ENCODE measurements around the gene MNDA. TPM values are rescaled to one million over a fixed set of nuclear protein-coding genes. Genes with fewer than 3 reads are reported as not detected.
A peak's percentile ranks its signal among the peaks of the same experiment; 100 is the strongest.

Gene MNDA
- total RNA-seq, 2 experiments from 2014 or later = not detected

GRCh38 chr1:158812336-158812735, 18.8 kb upstream of the MNDA start:
- H3K27me3 Mint-ChIP-seq (ENCODE audit: low read depth) = peaks cover 4% of the 10 kb centered on the region
- H3K36me3 Mint-ChIP-seq (ENCODE audit: low read depth) = no peaks in the 10 kb centered on the region
- POLR2A ChIA-PET = no interaction called here
- no peaks in the 10 kb centered on the region for H3K4me1 Mint-ChIP-seq (ENCODE audit: low read depth)
- CTCF ChIA-PET = no interaction called here
- H3K27ac Mint-ChIP-seq = no peak overlapping the region
- no peak overlapping the region for H3K4me3 Mint-ChIP-seq
- ATAC-seq (no peak), DNase-seq (no peak)
- H3K9me3 Mint-ChIP-seq (ENCODE audit: insufficient read depth) = no peaks in the 10 kb centered on the region

- no peaks in the 10 kb centered on the region for H3K4me1 Mint-ChIP-seq (ENCODE audit: low read depth)
- ATAC-seq (no peak), DNase-seq (no peak)
- H3K27ac Mint-ChIP-seq = no peak overlapping the region
- ChIA-PET POLR2A (interaction anchor here (0.7 kb wide), 1 partner anchor 195 kb away, joined by 4 read pairs; no protein-coding TSS in a partner anchor), CTCF (no interaction called here)
- H3K9me3 Mint-ChIP-seq (ENCODE audit: insufficient read depth) = no peaks in the 10 kb centered on the region
- H3K4me3 Mint-ChIP-seq = no peak overlapping the region
- H3K36me3 Mint-ChIP-seq (ENCODE audit: low read depth) = no peaks in the 10 kb centered on the region
- no peaks in the 10 kb centered on the region for H3K27me3 Mint-ChIP-seq (ENCODE audit: low read depth)
Measured at GRCh38 chr1:158813164-158813563, 18.0 kb upstream of the MNDA start.

- no peaks in the 10 kb centered on the region for H3K36me3 Mint-ChIP-seq (ENCODE audit: low read depth)
- peaks cover 13% of the 10 kb centered on the region for H3K4me1 Mint-ChIP-seq (ENCODE audit: low read depth)
- DNase-seq (no peak), ATAC-seq (no peak)
- CTCF ChIA-PET = no interaction called here
- POLR2A ChIA-PET = no interaction called here
- no peak overlapping the region for H3K27ac Mint-ChIP-seq
- no peak overlapping the region for H3K4me3 Mint-ChIP-seq
- peaks cover 3% of the 10 kb centered on the region for H3K27me3 Mint-ChIP-seq (ENCODE audit: low read depth)
- H3K9me3 Mint-ChIP-seq (ENCODE audit: insufficient read depth) = no peaks in the 10 kb centered on the region
Measured at GRCh38 chr1:158814970-158815369, 16.2 kb upstream of the MNDA start.

DNA sequence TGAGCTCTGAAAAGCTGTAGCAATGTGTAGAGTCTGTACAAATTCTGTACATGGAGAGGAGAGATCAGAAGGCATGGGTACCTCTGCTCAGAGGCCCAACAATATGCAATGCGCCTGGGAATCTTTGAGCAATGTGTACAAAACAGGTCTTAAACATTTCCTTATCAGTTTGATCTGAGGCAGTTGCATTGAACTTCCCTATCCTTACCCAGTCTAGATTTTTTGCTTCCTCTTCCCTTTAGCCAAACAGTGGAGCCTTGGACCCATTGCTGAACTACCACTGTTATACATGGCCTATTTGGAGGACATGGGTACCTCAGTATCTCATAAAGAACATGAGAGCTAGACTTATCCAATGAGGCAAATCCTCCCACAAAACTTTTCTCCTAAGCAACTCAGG, 12.6 kb upstream of the MNDA start:
- no peak for DNase-seq
- H3K9me3 Mint-ChIP-seq (ENCODE audit: insufficient read depth) = no peaks in the 10 kb centered on the region
- H3K27me3 Mint-ChIP-seq (ENCODE audit: low read depth) = peaks cover 11% of the 10 kb centered on the region
- no peak overlapping the region for H3K4me3 Mint-ChIP-seq
- no peaks in the 10 kb centered on the region for H3K36me3 Mint-ChIP-seq (ENCODE audit: low read depth)
- H3K27ac Mint-ChIP-seq = no peak overlapping the region
- ChIA-PET POLR2A (no interaction called here), CTCF (interaction anchor here (1.1 to 1.8 kb wide), 2 partner anchors 11 to 250 kb away, joined by 3 to 4 read pairs; no protein-coding TSS in a partner anchor)
- H3K4me1 Mint-ChIP-seq (ENCODE audit: low read depth) = peaks cover 13% of the 10 kb centered on the region
- ATAC-seq = no peak

DNA sequence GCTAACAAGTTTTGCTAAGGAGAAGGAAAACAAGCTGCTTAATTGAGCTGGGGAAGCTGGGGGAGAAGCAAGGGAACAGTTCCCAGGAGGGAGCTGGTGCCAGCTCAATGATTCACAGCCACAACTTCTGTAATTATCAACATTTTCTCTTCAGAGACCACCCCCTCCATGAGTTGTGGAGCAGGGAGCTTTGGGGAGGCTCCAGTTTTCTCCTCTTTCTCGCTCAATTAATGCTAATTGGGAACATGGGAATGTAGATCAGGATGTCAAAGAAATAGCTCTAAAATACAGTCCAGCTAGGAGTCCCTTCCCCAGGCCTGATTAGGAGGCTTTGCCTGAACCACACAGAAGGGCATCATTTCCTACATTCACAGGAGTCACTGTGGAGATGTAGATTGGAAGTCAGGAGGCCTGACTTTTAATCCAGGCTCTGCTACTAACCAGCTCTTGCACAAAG, 12.1 kb upstream of the MNDA start:
- Mint-ChIP-seq H3K27me3 (ENCODE audit: low read depth) (peaks cover 11% of the 10 kb centered on the region), H3K9me3 (ENCODE audit: insufficient read depth) (no peaks in the 10 kb centered on the region), H3K36me3 (ENCODE audit: low read depth) (no peaks in the 10 kb centered on the region), H3K4me1 (ENCODE audit: low read depth) (peaks cover 13% of the 10 kb centered on the region), H3K27ac (no peak overlapping the region), H3K4me3 (no peak overlapping the region)
- ATAC-seq = no peak
- DNase-seq = no peak
- CTCF ChIA-PET = interaction anchor here (1.1 to 1.8 kb wide), 2 partner anchors 11 to 249 kb away, joined by 3 to 4 read pairs; no protein-coding TSS in a partner anchor
- POLR2A ChIA-PET = no interaction called here

- H3K4me3 Mint-ChIP-seq = no peak overlapping the region
- peaks cover 11% of the 10 kb centered on the region for H3K27me3 Mint-ChIP-seq (ENCODE audit: low read depth)
- DNase-seq (no peak), ATAC-seq (peak; percentile 49)
- peaks cover 13% of the 10 kb centered on the region for H3K4me1 Mint-ChIP-seq (ENCODE audit: low read depth)
- no peaks in the 10 kb centered on the region for H3K9me3 Mint-ChIP-seq (ENCODE audit: insufficient read depth)
- no peak overlapping the region for H3K27ac Mint-ChIP-seq
- ChIA-PET POLR2A (no interaction called here), CTCF (interaction anchor here (1.1 to 1.8 kb wide), 3 partner anchors 12 to 269 kb away, joined by 3 to 4 read pairs (median 4); no protein-coding TSS in a partner anchor)
- no peaks in the 10 kb centered on the region for H3K36me3 Mint-ChIP-seq (ENCODE audit: low read depth)
Measured at GRCh38 chr1:158819461-158820443, 11.4 kb upstream of the MNDA start.

- Mint-ChIP-seq H3K4me3 (no peak overlapping the region), H3K27ac (no peak overlapping the region), H3K27me3 (ENCODE audit: low read depth) (peaks cover 13% of the 10 kb centered on the region), H3K4me1 (ENCODE audit: low read depth) (peaks cover 13% of the 10 kb centered on the region), H3K36me3 (ENCODE audit: low read depth) (no peaks in the 10 kb centered on the region), H3K9me3 (ENCODE audit: insufficient read depth) (no peaks in the 10 kb centered on the region)
- ChIA-PET CTCF (no interaction called here), POLR2A (no interaction called here)
- ATAC-seq = no peak
- DNase-seq = no peak
Measured at GRCh38 chr1:158821723-158822122, 9.4 kb upstream of the MNDA start.

- Mint-ChIP-seq H3K4me1 (ENCODE audit: low read depth) (no peaks in the 10 kb centered on the region), H3K9me3 (ENCODE audit: insufficient read depth) (peaks cover 4% of the 10 kb centered on the region), H3K36me3 (ENCODE audit: low read depth) (no peaks in the 10 kb centered on the region), H3K4me3 (no peak overlapping the region), H3K27ac (no peak overlapping the region), H3K27me3 (ENCODE audit: low read depth) (peaks cover 4% of the 10 kb centered on the region)
- no peak for DNase-seq
- ChIA-PET POLR2A (no interaction called here), CTCF (interaction anchor here (0.9 kb wide), 1 partner anchor 241 kb away, joined by 4 read pairs; no protein-coding TSS in a partner anchor)
- ATAC-seq = no peak
Measured at GRCh38 chr1:158830074-158830677, 975 bp upstream of the MNDA start.

DNA sequence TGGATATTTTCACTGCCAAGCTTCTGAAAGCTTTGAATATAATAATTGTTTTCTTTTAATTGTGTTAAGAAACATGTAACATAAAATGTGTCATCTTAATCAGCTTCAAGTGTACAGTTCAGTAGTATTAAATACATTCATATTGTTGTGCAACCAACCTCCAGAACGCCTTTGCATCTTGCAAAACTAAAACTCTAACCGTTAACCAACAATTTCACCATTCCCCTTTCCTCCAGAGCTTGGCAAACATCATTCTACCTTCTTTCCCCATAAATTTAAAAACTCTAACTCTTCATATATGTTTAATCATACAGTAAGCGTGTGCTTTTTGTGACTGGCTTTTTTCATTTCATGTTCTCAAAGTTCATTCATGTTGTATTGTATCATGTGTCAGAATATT, 2.1 kb downstream of the MNDA start:
- ATAC-seq = no peak
- H3K27me3 Mint-ChIP-seq (ENCODE audit: low read depth) = no peaks in the 10 kb centered on the region
- no peak overlapping the region for H3K4me3 Mint-ChIP-seq
- POLR2A ChIA-PET = no interaction called here
- no peak overlapping the region for H3K27ac Mint-ChIP-seq
- CTCF ChIA-PET = no interaction called here
- H3K9me3 Mint-ChIP-seq (ENCODE audit: insufficient read depth) = no peaks in the 10 kb centered on the region
- no peak for DNase-seq
- H3K36me3 Mint-ChIP-seq (ENCODE audit: low read depth) = no peaks in the 10 kb centered on the region
- no peaks in the 10 kb centered on the region for H3K4me1 Mint-ChIP-seq (ENCODE audit: low read depth)

- H3K9me3 Mint-ChIP-seq (ENCODE audit: insufficient read depth) = no peaks in the 10 kb centered on the region
- H3K27me3 Mint-ChIP-seq (ENCODE audit: low read depth) = peaks cover 11% of the 10 kb centered on the region
- ChIA-PET CTCF (no interaction called here), POLR2A (no interaction called here)
- H3K36me3 Mint-ChIP-seq (ENCODE audit: low read depth) = no peaks in the 10 kb centered on the region
- no peaks in the 10 kb centered on the region for H3K4me1 Mint-ChIP-seq (ENCODE audit: low read depth)
- no peak overlapping the region for H3K27ac Mint-ChIP-seq
- ATAC-seq (no peak), DNase-seq (no peak)
- no peak overlapping the region for H3K4me3 Mint-ChIP-seq
Measured at GRCh38 chr1:158836038-158836437, 4.9 kb downstream of the MNDA start.

- no peaks in the 10 kb centered on the region for H3K4me1 Mint-ChIP-seq (ENCODE audit: low read depth)
- H3K27ac Mint-ChIP-seq = no peak overlapping the region
- H3K9me3 Mint-ChIP-seq (ENCODE audit: insufficient read depth) = no peaks in the 10 kb centered on the region
- H3K4me3 Mint-ChIP-seq = no peak overlapping the region
- no peaks in the 10 kb centered on the region for H3K36me3 Mint-ChIP-seq (ENCODE audit: low read depth)
- CTCF ChIA-PET = interaction anchor here (1.2 kb wide), 1 partner anchor 159 kb away, joined by 3 read pairs; no protein-coding TSS in a partner anchor
- ATAC-seq (no peak), DNase-seq (no peak)
- POLR2A ChIA-PET = no interaction called here
- peaks cover 11% of the 10 kb centered on the region for H3K27me3 Mint-ChIP-seq (ENCODE audit: low read depth)
Measured at GRCh38 chr1:158838660-158839059, 7.5 kb downstream of the MNDA start.

- H3K9me3 Mint-ChIP-seq (ENCODE audit: insufficient read depth) = no peaks in the 10 kb centered on the region
- no peaks in the 10 kb centered on the region for H3K4me1 Mint-ChIP-seq (ENCODE audit: low read depth)
- ChIA-PET CTCF (no interaction called here), POLR2A (no interaction called here)
- H3K27ac Mint-ChIP-seq = no peak overlapping the region
- no peak for DNase-seq
- H3K36me3 Mint-ChIP-seq (ENCODE audit: low read depth) = no peaks in the 10 kb centered on the region
- H3K4me3 Mint-ChIP-seq = no peak overlapping the region
- peaks cover 11% of the 10 kb centered on the region for H3K27me3 Mint-ChIP-seq (ENCODE audit: low read depth)
- ATAC-seq = no peak
Measured at GRCh38 chr1:158839566-158839965, 8.4 kb downstream of the MNDA start.

All from activated CD8-positive, alpha-beta T cell treated with anti-CD3 and anti-CD28 coated beads, Interleukin-2, amount 10 ng/mL, durations not matched to agents 7 days and 5 days (primary cell).